ENCODE measurements around the gene TMPRSS11F.
"Not testable (repeated sequence)": the region's sequence is repeated elsewhere in the genome, so short reads cannot be mapped to it uniquely, and the experiment has no call there.

Gene TMPRSS11F

GRCh38 chr4:68129793-68130192 is at the start of gene TMPRSS11F:
TMPRSS11F (minus strand) TSS chr4:68129869; CDS start chr4:68129820, 49 bp downstream.
- no peak for DNase-seq

GRCh38 chr4:68176904-68177303 is 47.2 kb upstream of the TMPRSS11F start:
- no peak for DNase-seq

GRCh38 chr4:68176500-68176899 is 46.8 kb upstream of the TMPRSS11F start:
- DNase-seq = no peak

- peak; percentile 9 for DNase-seq
Measured at GRCh38 chr4:68175562-68176155, 46.0 kb upstream of the TMPRSS11F start.

- DNase-seq = not testable (repeated sequence)
Measured at GRCh38 chr4:68174389-68174788, 44.7 kb upstream of the TMPRSS11F start.

GRCh38 chr4:68172147-68172546 is 42.5 kb upstream of the TMPRSS11F start:
- DNase-seq = not testable (repeated sequence)

- no peak for DNase-seq
Measured at GRCh38 chr4:68167706-68168105, 38.0 kb upstream of the TMPRSS11F start.

- no peak for DNase-seq
Measured at GRCh38 chr4:68167166-68167565, 37.5 kb upstream of the TMPRSS11F start.

GRCh38 chr4:68163754-68164153 is 34.1 kb upstream of the TMPRSS11F start:
- no peak for DNase-seq

- DNase-seq = no peak
Measured at GRCh38 chr4:68162196-68162595, 32.5 kb upstream of the TMPRSS11F start.

- no peak for DNase-seq
Measured at GRCh38 chr4:68152411-68152810, 22.7 kb upstream of the TMPRSS11F start.

- no peak for DNase-seq
Measured at GRCh38 chr4:68148800-68149685, 19.4 kb upstream of the TMPRSS11F start.

- no peak for DNase-seq
Measured at GRCh38 chr4:68147079-68147478, 17.4 kb upstream of the TMPRSS11F start.

GRCh38 chr4:68145261-68145660 is 15.6 kb upstream of the TMPRSS11F start:
- no peak for DNase-seq

GRCh38 chr4:68141852-68142251 is 12.2 kb upstream of the TMPRSS11F start:
- DNase-seq = no peak

GRCh38 chr4:68132342-68132741 is 2.7 kb upstream of the TMPRSS11F start:
- DNase-seq = no peak

- no peak for DNase-seq
Measured at GRCh38 chr4:68124262-68124661, 5.4 kb downstream of the TMPRSS11F start.

GRCh38 chr4:68123525-68123924 is 6.1 kb downstream of the TMPRSS11F start:
- DNase-seq = no peak

- DNase-seq = no peak
Measured at GRCh38 chr4:68119921-68120320, 9.7 kb downstream of the TMPRSS11F start.

GRCh38 chr4:68110441-68110840 is 19.2 kb downstream of the TMPRSS11F start:
- DNase-seq = no peak

GRCh38 chr4:68109868-68110267 is 19.8 kb downstream of the TMPRSS11F start:
- no peak for DNase-seq

GRCh38 chr4:68082758-68083157 is 46.9 kb downstream of the TMPRSS11F start:
- no peak for DNase-seq

- DNase-seq = no peak
Measured at GRCh38 chr4:68079928-68080327, 49.7 kb downstream of the TMPRSS11F start.

GRCh38 chr4:68077737-68078136 is 51.9 kb downstream of the TMPRSS11F start:
- DNase-seq = no peak
